GM21367 (cell line): ENCODE data around the gene MAP3K9.
"Not testable (repeated sequence)": the region's sequence is repeated elsewhere in the genome, so short reads cannot be mapped to it uniquely, and the experiment has no call there.

ENCODE experiments used
- ATAC-seq: cut with Tn5 transposase; IDR thresholded peaks from one replicate; pipeline ENCODE4 v1.9.1; 2021; ENCODE audit not compliant: unreplicated experiment

The MAP3K9 gene

DNA sequence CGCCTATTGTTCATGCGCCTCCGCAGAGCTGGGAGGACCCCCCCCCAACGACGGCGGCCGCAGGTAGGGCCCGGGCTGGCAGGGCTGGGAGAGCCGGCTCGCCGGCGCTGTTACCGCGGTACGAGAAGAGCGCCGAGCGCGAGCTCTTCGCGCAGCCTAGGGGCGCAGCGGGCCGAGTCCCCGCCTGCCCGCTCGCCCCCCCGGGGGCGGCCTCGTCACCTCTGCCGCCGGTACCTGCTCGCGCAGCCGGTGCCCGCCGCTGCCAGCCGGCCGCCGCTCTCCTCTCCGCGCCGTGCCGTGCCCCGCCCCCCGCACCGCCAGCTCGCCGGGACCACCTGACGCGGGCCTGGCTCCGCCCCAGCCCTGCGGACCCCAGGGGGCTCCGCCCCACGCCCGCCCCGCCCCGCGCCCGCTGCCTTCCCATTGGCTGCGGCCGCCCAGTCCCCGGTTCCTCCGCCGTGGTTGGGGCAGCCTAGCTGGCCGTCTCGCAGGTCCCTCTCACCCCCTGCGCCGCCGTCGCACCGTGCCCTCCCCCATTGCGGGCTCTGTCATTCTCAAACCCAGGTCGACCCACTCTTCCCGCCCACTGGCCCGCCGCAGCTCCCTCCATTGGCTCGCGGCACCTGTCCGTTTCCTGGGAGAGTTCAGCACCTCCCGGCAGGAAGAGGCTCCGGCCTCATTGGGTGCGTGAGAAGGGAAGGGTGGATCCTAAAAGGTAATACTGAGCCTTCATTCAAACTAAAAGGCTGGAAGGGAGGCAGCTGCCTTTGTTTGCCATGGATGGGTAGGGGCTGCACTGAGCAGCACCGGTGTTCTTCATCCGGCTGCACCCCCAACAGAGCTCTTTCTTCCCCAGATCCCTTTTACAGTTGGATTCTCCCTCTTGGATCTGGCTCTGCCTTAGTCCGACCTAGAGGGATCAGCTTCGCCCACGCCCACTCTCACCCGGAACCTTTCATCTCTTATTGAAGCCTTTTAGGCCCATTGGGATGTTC, at the start of gene MAP3K9:
Gene MAP3K9 (minus strand): TSS at position 289 of the 995 bp plus-strand sequence. CDS start 342 bp downstream, outside the sequence.
- ATAC-seq = peak; percentile 74

DNA sequence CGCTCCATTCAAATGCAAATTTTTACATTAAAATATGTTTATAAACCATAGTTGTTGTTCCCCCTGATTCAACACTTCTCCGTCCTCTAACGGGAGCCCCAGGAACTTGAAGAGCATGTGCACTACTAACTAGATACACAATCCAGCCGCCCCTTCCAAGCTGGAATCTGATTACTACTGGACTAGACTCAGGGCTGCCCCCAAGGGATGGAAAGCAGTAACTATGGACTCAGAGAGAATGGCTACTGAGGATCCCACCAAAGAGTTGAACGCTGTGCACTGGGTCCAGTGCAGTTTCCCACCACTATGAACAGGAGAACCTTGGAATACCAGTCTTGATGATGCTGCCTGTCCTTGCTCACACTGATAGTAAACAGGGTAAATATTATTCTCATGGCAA, 49.3 kb upstream of the MAP3K9 start:
- ATAC-seq = no peak

DNA sequence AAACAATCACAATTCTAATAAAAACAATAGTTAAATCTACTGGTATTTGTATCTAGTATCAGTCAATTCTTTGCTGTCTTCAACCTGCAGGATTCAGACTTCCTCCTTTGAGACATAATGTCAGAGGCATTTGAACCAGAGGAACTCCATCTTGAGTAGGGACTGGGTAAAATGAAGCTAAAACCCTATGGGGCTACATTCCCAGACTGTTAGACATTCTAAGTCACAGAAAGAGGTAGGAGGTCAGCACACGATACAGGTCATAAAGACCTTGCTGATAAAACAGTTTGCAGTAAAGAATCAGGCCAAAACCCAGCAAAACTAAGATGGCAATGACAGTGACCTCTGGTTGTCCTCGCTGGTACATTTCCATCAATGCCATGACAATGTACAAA, 48.2 kb upstream of the MAP3K9 start:
- ATAC-seq = no peak

DNA sequence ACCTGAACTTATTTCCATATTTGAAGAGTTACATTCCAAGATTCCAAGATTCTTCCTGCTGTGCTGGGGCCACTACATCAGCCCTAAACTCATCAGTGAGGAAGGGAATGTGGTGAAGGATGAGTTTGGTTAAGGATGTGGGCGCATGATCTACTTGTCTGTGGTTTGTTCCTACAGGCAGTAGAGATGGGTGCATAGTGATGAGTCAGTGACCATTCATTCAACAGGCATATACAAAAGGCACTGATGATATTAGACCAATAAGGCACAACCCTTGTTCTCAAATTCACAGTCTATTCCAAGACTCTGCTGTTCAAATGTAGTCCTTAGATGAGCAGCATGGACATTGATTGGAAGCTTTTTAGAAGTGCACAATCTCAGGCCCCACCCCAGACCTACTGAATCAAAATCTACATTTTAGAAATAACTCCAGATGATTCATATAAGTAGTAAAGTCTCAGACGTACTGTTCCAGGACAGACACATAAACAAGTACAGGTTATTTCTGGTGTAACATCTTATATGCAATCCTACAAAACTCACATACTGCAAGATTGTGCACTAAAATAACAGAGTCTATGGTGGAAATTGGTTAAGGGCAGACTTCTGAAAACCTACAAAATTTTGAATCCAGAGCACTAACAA, 47.7 kb upstream of the MAP3K9 start:
- no peak for ATAC-seq

DNA sequence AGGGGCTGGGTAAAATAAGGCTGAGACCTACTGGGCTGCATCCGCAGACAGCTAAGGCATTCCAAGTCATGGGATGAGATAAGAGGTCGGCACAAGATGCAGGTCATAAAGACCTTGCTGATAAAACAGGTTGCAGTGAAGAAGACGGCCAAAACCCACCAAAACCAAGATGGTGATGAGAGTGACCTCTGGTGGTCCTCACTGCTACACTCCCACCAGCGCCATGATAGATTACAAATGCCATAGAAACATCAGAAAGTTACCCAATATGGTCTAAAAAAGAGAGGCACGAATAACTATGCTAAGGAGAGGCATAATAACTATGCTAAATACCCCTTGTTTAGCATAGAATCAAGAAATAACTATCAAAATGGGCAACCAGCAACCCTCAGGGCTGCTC, 46.2 kb upstream of the MAP3K9 start:
- ATAC-seq = no peak

DNA sequence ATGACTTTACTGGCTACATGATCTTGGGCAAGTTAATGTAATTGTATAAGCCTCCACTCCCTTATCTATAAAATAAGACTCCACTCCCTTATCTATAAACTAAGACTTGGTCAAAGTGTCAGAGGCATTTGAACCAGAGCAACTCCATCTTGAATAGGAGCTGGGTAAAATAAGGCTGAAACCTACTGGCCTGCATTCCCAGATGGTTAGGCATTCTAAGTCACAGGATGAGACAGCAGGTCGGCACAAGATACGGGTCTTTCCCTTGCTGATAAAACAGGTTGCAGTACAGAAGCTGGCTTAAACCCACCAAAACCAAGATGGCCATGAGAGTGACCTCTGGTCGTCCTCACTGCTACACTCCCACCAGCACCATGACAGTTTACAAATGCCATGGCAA, 44.3 kb upstream of the MAP3K9 start:
- ATAC-seq = not testable (repeated sequence)

DNA sequence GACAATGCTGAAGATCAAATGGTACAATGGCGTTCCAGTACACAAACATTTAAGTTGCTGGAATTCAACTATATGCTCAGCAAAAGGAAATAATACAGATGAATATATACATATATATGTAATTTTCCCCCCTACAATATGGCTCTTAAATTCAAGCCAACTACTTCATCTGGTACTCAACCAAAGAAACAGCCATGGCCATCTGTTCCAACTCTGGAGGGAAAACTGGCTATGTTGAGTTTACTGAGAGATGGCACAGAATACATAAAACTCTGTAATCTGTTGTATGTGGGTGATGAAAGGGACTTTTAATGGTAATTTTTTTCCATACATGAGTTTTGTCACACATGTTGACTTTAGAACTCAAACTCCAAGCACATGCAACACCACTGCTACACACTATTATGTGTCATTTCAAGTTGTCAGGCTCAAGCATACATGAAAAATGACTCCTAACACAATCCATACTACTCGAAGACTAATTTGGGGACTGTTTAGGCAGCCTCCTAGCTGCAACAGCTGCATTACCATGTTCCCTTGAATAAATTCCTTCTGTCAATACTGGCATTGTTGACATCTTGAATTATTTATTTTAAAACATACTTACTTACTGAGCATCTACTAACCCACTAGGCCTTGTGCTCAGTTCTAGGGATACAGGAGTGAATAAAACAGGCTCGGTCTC, 38.2 kb upstream of the MAP3K9 start:
- ATAC-seq = no peak

DNA sequence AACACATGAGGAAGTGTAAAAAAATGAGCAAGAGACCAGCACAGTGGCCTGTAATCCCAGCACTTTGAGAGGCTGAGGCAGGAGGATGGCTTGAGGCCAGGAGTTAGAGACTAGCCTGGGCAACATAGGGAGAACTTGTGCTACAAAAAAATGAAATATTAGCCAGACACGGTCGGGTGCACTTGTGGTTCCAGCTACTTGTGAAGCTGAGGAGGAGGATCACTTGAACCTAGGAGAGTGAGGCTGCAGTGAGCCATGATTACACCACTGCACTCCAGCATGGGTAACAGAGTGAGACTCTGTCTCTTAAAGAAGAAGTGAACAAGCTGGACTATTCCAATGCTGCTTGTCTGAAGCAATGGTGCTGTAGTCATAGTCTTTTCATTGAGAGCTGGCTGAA, 36.3 kb upstream of the MAP3K9 start:
- ATAC-seq = no peak

DNA sequence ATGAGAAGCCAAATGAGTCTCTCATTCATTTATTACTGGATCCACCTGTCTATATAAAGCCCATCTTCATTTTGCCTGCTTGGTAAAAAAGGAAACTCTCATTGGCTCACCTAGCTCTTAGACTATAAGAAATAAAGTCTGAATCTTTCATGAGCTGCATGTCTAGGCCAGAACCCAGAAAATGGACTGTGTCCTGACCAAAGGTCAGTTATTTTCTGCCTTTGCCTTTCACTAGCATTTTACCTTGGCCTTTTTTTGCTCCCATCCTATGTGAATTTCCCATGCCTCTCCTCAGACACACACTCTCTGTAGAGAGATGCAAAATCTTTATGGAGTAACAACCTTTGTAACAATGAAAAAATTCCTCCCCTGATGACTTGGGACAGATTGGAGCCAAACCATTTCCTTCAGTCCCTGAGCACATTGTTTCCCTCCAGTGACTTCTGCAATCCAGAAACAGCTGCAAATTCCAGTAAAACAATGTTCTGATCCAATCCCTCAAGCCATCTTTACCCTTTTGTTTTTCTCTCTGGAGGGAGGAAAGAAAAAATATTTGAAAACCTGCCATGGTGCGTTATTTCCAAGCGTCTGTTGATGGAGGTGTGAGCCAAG, 33.6 kb upstream of the MAP3K9 start:
- no peak for ATAC-seq

DNA sequence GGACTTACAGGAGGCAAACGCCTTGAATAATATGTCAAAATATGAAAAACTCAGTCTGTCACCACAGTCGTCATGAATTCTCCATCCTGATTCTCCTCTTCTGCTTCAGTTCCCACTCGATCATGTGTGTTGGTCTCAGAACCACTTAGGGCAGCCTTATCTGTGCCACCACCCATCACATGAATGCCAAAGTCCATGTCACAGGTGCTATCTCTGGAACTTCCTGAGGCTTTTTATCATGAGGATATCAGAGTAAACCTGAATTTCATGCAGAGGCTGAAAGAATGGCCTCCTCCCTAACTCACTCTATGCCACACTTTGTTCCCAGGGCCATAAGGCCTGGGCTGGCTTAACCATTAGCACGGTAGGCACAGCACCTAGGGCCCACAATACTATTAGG, 28.8 kb upstream of the MAP3K9 start:
- ATAC-seq = no peak

DNA sequence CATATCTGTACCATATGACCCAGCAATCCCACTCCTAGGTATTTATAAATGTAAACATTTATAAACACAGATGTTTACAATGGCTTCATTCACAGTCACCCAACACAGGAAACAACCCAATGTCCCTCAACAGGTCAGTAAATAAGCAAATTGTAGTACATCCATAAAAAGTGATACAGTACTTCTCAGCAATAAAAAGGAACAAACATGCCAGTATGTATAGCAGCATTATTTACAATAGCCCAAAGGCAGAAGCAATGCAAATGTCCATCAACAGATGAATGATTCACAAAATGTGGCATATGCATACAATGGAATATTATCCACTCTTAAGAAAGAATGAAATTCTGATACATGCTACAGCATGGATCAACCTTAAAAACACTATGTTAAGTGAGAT, 27.6 kb upstream of the MAP3K9 start:
- ATAC-seq = no peak

DNA sequence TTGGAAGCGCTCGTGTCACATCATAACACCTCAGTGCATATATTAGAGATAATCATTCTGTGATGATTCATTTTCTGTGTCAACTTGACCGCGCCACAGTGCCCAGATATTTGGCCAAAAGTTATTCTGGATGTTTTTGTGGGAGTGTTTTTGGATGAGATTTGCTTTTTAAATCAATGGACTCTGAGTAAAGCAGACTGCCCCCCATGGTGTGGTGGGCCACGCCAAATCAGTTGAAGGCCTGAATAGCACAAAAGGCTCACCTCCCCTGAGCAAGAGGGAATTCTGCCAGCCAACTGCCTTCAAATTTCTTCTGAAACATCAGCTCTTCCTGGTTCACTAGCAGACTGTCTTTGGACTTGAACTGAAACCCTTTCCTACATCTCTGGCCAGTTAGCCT, 24.6 kb upstream of the MAP3K9 start:
- ATAC-seq = no peak

DNA sequence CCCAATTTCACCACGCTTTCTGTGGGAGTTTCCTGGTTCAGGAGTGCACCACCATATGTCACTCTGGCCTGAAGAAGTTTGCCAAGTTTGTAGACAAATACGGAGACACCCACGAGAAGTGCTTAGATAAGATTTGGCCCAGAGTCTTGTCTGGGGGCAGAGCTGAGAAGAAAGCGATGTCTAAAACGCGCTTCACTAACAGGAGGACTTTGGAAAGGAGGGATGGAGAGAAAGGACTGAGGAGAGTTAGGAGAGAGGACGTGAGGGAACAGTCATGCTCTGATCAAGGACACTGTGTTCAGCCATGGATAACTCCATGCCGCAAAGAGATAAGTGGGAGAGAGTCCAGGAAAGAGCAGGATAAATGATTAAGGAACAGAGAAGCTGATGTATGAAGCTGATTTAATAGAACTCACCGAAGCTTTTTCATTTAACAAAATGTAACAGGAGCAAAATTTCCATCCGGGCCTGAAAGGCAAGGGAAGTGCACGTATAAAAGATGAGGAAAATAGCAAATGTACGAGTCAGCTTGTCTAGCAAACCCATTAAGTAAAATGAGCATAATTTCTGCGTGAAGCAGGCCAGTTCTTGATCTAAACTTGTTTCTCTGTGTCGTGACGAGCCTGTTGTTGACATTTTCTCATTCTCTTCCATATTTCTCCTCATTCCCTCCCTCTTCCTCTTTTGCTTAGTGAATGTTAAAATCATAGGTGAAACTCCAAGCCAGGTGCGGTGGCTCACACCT, 23.4 kb upstream of the MAP3K9 start:
- no peak for ATAC-seq

DNA sequence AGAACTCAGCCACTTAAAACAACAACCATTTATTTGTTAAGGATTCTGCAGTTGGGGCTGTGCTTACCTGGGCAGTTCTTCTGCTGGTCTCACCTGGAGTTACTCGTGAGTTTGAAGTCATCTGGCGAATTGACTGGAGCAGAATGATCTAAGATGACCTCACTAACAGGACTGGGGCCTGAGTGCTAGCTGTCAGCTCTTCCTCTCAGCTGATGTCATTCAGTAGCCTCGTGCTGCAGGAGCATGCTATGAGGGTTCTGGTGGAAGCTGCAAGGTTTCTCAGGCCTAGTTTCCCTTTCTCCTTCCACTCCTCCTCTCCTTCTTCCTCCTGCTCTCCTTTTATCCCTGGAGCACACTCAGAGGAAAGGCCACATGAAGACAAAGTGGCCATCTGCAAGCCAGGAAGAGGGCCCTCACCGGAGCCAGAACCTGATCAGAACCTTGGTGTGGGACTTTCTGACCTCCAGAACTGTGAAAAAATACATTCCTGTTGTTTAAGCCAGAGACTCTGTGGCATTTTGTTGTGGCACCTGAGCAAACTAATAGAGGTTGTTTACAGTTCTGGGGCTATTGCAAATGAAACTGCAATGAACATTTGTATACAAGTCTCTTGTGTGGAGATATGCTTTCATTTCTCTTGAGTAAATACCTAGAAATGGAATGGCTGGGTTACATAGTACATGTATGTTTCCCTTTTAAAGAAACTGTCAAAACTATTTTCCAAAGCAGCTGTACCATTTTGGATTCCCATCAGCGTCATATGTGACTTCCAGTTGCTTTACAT, 21.9 kb upstream of the MAP3K9 start:
- no peak for ATAC-seq

DNA sequence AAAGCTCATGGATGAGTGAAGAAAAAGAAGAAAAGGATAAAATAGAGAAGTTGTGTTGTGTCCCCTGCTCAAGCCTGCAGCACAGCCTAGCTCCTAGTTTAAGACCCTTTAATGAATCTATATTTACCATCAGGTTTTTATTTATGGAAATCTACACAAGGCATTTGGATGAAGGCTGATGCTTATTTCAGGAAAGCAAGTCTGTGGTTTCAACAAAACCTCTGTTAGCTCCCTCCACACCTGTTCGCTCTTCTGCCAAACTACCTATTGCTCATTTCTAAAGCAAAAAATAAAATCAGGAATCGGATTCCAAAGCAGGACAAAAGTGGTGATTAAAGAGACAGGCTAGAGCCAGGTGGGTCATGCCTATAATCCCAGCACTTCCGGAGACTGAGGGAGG, 18.9 kb upstream of the MAP3K9 start:
- ATAC-seq = no peak

DNA sequence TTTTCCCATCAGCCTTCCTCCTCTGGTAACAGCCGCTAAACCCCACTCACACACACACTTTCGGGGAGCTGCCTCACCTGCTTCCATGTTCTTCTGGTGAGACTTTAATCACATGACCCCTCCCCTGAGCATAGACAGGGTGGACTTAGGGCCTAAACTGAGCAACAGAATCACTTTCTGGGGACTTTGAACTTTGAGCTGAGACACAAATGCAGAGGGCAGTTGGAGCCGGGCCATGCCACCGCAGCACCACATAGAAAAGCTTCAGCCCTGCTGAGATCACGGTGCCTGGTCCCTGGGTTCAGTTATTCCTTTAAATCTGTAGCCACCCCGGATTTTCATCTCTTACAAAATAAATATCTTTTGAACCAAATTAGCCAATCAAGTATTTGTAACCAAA, 18.4 kb upstream of the MAP3K9 start:
- no peak for ATAC-seq

DNA sequence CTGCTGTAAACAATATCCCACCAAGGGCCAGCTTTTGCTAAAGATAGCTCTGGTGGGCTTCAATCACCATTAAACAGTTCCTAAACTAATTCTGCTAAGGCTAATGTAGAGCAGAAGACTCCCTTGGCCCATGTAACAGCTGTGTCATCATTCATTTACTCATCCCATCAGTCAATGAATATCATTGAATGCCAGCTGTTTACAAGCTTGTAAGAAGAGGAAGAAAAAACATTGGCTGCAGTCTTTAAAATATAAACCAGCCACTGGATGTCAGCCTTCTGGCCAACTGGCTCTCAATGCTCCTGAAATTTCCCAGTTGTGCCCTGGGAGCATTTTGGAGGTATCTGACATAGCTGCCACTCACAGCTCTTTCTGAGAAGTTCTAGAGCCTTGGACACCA, 18.0 kb upstream of the MAP3K9 start:
- ATAC-seq = no peak

DNA sequence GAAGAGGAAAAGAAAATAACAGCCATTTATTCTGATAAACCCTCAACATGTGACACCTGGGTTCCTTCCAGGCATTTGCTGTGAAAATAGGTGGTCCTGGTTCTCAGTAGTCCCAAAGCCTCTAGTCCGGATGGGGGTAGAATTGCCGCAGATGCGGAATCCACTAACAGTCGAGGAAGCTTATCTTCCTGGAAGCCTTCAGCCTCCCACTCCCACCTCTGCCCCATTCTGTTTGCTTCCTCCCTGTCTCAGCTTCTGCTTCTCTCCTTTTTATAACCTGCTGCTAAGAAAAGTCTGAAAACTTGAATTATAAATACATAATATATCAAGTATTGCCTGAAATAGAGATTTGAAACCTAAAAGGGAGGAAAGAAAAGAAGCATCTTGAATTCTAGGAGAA, 14.0 kb upstream of the MAP3K9 start:
- ATAC-seq = no peak

DNA sequence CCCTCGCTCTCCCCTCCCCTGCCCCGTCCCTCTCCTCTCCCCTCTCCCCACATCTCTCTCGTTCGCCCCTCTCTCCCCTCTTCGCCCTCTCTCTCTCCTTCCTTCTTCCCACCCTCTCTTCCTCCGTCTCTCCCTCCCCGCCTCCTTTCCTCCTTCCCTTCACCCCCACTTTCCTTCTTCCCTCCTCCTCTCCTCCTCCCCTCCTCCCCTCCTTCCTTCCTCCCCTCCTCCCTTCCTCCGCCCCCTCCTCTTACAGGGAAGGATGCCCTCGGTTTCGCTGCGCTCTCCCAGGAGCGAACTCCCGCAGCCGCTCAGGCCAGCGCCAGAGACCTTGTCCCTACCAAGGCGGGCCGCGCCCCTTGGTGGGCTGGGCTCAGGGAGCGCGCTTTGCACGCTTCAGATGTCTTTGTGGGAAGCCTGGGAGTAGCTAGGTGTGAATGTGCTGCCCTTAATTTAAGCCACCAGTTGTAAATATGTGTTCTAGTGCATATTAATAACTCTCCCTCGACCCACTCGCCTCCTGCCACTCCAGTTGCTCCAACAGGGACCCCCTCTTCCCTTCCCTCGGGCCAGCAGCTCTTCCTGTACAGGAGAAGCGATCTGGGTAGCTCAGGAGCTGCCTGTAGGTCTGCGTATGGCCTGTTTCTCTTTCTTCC, 13.3 kb upstream of the MAP3K9 start:
- ATAC-seq = no peak
